ENCODE results near the gene GFOD1. TPM values are rescaled to one million over a fixed set of nuclear protein-coding genes. Genes with fewer than 3 reads are reported as not detected.

Gene GFOD1
- total and polyA plus RNA-seq, 4 donors = 2.6 to 16.8 (median 5.0) TPM

DNA sequence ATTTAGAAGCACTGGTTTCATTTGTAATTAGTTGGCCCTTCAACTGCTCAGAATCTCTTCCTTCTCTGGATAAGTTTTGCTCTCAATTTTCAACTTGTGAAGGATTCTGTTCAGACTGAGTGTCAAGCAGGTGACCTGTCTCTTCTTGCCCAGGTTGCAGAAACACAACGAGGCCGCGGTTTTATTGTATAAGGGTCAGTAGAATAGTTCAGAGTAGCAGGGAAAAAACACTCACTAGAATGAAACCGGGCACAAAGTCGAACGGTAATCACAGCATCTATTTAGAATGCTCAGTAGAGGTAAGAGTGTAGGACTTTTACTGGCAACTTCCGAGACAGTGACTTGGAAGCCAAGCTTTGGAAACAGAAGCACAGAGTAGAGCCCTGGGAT, 17.9 kb upstream of the GFOD1 start:
- Histone ChIP-seq H3K4me3 (ENCODE audit: low read depth in 1 of 3, low read length in 3 of 3) (no peak overlapping the region), H3K4me1 (ENCODE audit: control insufficient read depth in 4 of 4, insufficient read depth in 4 of 4, low read length in 3 of 4) (no peaks in the 10 kb centered on the region), H3K9ac (ENCODE audit: low read depth in 1 of 2, low read length in 2 of 2) (no peak overlapping the region), H3K9me3 (ENCODE audit: control insufficient read depth in 4 of 4, low read length in 3 of 4) (no peaks in the 10 kb centered on the region), H3K27me3 (ENCODE audit: control insufficient read depth in 4 of 4, insufficient read depth in 4 of 4, low read length in 3 of 4) (no peaks in the 10 kb centered on the region), H3K27ac (ENCODE audit: low read depth in 1 of 2, low read length in 2 of 2) (no peak overlapping the region), H3K36me3 (ENCODE audit: control insufficient read depth in 4 of 4, insufficient read depth in 3 of 4, low read depth in 1 of 4, low read length in 3 of 4) (no peaks in the 10 kb centered on the region)
- DNase-seq (ENCODE audit: low spot score) = no peak
- 85% methylated on average over 7 of the region's 7 CpGs for WGBS
- TF ChIP-seq CTCF (IDR thresholded peaks at IDR 0.05; ENCODE audit: low read depth, low read length, missing input control) (no peak), HNF4A (conservative IDR thresholded peaks at IDR 0.05) (peak in 1 of 2 donors; percentile 11)

- no peak overlapping the region for H3K27ac ChIP-seq (ENCODE audit: low read depth in 1 of 2, low read length in 2 of 2)
- TF ChIP-seq EGR1 (IDR thresholded peaks at IDR 0.05; ENCODE audit: low read depth in 2 of 2) = no peak
- no peak for TF ChIP-seq JUND (IDR thresholded peaks at IDR 0.05)
- DNase-seq (ENCODE audit: low spot score) = no peak
- H3K9ac ChIP-seq (ENCODE audit: low read depth in 1 of 2, low read length in 2 of 2) = no peak overlapping the region
- 78% methylated on average over 5 of the region's 5 CpGs for WGBS
- H3K9me3 ChIP-seq (ENCODE audit: control insufficient read depth in 4 of 4, low read length in 3 of 4) = no peaks in the 10 kb centered on the region
- no peaks in the 10 kb centered on the region for H3K36me3 ChIP-seq (ENCODE audit: control insufficient read depth in 4 of 4, insufficient read depth in 3 of 4, low read depth in 1 of 4, low read length in 3 of 4)
- H3K27me3 ChIP-seq (ENCODE audit: control insufficient read depth in 4 of 4, insufficient read depth in 4 of 4, low read length in 3 of 4) = no peaks in the 10 kb centered on the region
- H3K4me1 ChIP-seq (ENCODE audit: control insufficient read depth in 4 of 4, insufficient read depth in 4 of 4, low read length in 3 of 4) = no peaks in the 10 kb centered on the region
- H3K4me3 ChIP-seq (ENCODE audit: low read depth in 1 of 3, low read length in 3 of 3) = no peak overlapping the region
Measured at GRCh38 chr6:13504611-13505344, 17.4 kb upstream of the GFOD1 start.

GRCh38 chr6:13500915-13501314, 13.5 kb upstream of the GFOD1 start:
- DNase-seq (ENCODE audit: low spot score) = no peak

More at GRCh38 chr6:13500915-13501314, 13.5 kb upstream of the GFOD1 start:
- TF ChIP-seq JUND (IDR thresholded peaks at IDR 0.05) (no peak), NR2F2 (IDR thresholded peaks at IDR 0.05) (no peak), SP1 (IDR thresholded peaks at IDR 0.05) (no peak), HNF4G (IDR thresholded peaks at IDR 0.05) (no peak), RXRA (IDR thresholded peaks at IDR 0.05) (no peak), FOXA1 (IDR thresholded peaks at IDR 0.05) (no peak), GABPA (IDR thresholded peaks at IDR 0.05 in 1 of 2, conservative IDR thresholded peaks at IDR 0.05 in 1 of 2) (no peak), YY1 (IDR thresholded peaks at IDR 0.05) (no peak), TAF1 (conservative IDR thresholded peaks at IDR 0.05) (no peak), EGR1 (IDR thresholded peaks at IDR 0.05; ENCODE audit: low read depth in 2 of 2) (no peak)
- TF ChIP-seq, protein P1, sequence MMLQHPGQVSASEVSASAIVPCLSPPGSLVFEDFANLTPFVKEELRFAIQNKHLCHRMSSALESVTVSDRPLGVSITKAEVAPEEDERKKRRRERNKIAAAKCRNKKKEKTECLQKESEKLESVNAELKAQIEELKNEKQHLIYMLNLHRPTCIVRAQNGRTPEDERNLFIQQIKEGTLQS (IDR thresholded peaks at IDR 0.05) = no peak
- TF ChIP-seq, protein P2, sequence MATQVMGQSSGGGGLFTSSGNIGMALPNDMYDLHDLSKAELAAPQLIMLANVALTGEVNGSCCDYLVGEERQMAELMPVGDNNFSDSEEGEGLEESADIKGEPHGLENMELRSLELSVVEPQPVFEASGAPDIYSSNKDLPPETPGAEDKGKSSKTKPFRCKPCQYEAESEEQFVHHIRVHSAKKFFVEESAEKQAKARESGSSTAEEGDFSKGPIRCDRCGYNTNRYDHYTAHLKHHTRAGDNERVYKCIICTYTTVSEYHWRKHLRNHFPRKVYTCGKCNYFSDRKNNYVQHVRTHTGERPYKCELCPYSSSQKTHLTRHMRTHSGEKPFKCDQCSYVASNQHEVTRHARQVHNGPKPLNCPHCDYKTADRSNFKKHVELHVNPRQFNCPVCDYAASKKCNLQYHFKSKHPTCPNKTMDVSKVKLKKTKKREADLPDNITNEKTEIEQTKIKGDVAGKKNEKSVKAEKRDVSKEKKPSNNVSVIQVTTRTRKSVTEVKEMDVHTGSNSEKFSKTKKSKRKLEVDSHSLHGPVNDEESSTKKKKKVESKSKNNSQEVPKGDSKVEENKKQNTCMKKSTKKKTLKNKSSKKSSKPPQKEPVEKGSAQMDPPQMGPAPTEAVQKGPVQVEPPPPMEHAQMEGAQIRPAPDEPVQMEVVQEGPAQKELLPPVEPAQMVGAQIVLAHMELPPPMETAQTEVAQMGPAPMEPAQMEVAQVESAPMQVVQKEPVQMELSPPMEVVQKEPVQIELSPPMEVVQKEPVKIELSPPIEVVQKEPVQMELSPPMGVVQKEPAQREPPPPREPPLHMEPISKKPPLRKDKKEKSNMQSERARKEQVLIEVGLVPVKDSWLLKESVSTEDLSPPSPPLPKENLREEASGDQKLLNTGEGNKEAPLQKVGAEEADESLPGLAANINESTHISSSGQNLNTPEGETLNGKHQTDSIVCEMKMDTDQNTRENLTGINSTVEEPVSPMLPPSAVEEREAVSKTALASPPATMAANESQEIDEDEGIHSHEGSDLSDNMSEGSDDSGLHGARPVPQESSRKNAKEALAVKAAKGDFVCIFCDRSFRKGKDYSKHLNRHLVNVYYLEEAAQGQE (IDR thresholded peaks at IDR 0.05) = no peak
- H3K36me3 ChIP-seq (ENCODE audit: control insufficient read depth in 4 of 4, insufficient read depth in 3 of 4, low read depth in 1 of 4, low read length in 3 of 4) = no peaks in the 10 kb centered on the region
- no peaks in the 10 kb centered on the region for H3K27me3 ChIP-seq (ENCODE audit: control insufficient read depth in 4 of 4, insufficient read depth in 4 of 4, low read length in 3 of 4)
- H3K4me3 ChIP-seq (ENCODE audit: low read depth in 1 of 3, low read length in 3 of 3) = no peak overlapping the region
- H3K27ac ChIP-seq (ENCODE audit: low read depth in 1 of 2, low read length in 2 of 2) = no peak overlapping the region
- H3K4me1 ChIP-seq (ENCODE audit: control insufficient read depth in 4 of 4, insufficient read depth in 4 of 4, low read length in 3 of 4) = no peaks in the 10 kb centered on the region
- 84% methylated on average over 3 of the region's 3 CpGs for WGBS
- no peak overlapping the region for H3K9ac ChIP-seq (ENCODE audit: low read depth in 1 of 2, low read length in 2 of 2)
- H3K9me3 ChIP-seq (ENCODE audit: control insufficient read depth in 4 of 4, low read length in 3 of 4) = no peaks in the 10 kb centered on the region
